ENCODE data around the gene LZTS3.

- TF ChIP-seq GATA3 (IDR thresholded peaks at IDR 0.05; ENCODE audit: low read depth, low read length) (no peak), GATA2 (IDR thresholded peaks at IDR 0.05; ENCODE audit: low read depth, low read length) (no peak)
These were observed 16.3 kb upstream of the LZTS3 start for GRCh38 chr20:3189561-3190131.

Data from SH-SY5Y (cell line).